ENCODE data around the gene VEGFB. TPM values are rescaled to one million over a fixed set of nuclear protein-coding genes. Genes with fewer than 3 reads are reported as not detected.

VEGFB gene
- total RNA-seq, 2 experiments from 2014 or later: 80.0 to 80.3 TPM

DNA sequence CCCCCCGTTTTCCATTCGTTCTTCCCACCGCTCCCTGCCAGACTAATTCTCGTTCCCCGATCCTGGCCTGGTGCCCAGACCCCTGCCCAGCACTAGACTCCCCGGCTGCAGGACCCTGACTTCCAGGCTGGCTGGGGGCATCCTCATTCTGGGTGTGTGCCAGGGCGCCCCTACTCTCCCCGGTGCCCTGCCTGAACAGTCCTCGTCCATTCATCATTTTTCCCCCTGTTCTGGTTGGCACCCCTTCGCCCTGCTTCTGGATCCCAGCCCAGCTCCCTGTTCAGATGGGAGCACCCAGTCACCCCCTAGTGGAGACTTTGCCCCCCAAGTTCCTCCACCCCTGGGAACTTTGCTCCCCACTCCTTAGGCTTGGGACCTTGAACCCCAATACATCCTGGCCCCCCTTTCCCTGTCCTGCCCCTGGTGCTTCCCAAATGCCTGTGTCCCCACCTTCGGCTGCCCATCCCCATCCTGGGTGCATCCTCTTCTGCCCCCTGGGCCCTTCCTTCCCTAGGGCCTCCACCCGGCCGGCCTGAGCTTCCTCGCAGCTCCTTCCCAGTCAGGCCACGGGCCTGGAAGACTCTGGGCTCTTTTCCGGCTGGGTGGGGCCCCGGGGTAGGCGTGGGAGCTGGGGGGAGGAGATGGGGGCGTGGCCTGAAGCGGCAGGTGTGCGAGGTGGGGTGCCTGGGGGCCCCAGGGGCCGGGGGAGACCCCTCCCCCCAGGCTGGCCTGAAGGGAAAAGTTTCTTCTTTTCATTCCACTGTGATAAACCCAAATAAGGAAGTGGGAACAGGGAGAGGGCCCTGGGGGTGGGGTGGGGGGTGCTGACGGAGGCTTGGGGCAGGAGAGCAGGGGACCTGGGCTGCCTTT is 17.9 kb downstream of the VEGFB start:
- no peaks in the 10 kb centered on the region for H3K9me3 Mint-ChIP-seq (ENCODE audit: low read depth)
- DNase-seq (peak; percentile 52), ATAC-seq (no peak)
- intact Hi-C loops (cut with DNase I, micrococcal nuclease): no loop called here
- H3K36me3 Mint-ChIP-seq (ENCODE audit: low read depth): no peaks in the 10 kb centered on the region
- no peak overlapping the region for H3K27ac Mint-ChIP-seq
- no peaks in the 10 kb centered on the region for H3K27me3 Mint-ChIP-seq
- H3K4me1 Mint-ChIP-seq: peaks cover 13% of the 10 kb centered on the region
- ChIA-PET CTCF (interaction anchor here (0.5 to 3.2 kb wide), 15 partner anchors 10 to 1774 kb away, joined by 3 to 16 read pairs (median 3); partner anchors contain the start of genes CATSPER1, ESRRA and FKBP2), POLR2A (interaction anchor here (0.6 kb wide), 1 partner anchor 65 kb away, joined by 3 read pairs; the partner anchor contains the start of genes PRDX5 and TRMT112)
- H3K4me3 Mint-ChIP-seq: peak overlapping the region; percentile 84

DNA sequence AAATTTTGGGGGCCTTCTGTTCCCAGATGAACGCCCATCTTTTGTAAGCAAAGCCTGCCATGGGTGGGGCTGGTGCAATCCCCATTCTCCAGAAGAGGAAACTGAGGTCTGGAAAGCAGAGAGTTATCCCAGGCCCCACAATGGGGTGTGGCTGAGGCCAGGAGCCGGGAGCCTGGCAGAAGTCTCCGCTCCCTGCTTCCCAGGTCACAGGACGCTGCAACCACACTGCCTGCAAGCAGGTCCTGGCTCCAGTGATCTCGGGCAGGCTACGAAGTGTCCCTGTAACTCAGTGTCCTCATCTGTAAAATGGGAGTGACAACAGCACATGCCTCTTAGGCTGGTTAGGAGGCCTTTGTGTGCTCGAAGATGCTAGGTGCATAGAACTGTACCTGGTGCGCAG is 18.7 kb downstream of the VEGFB start:
- CTCF ChIA-PET: interaction anchor here (0.7 to 1.4 kb wide), 4 partner anchors 10 to 640 kb away, joined by 3 to 8 read pairs (median 3); partner anchors contain the start of gene FERMT3
- H3K27ac Mint-ChIP-seq: no peak overlapping the region
- ATAC-seq: no peak
- H3K4me1 Mint-ChIP-seq: peaks cover 13% of the 10 kb centered on the region
- no peaks in the 10 kb centered on the region for H3K36me3 Mint-ChIP-seq (ENCODE audit: low read depth)
- DNase-seq: no peak
- intact Hi-C loops (cut with DNase I, micrococcal nuclease): no loop called here
- H3K4me3 Mint-ChIP-seq: peak overlapping the region; percentile 84
- H3K9me3 Mint-ChIP-seq (ENCODE audit: low read depth): no peaks in the 10 kb centered on the region
- POLR2A ChIA-PET: no interaction called here
- no peaks in the 10 kb centered on the region for H3K27me3 Mint-ChIP-seq

DNA sequence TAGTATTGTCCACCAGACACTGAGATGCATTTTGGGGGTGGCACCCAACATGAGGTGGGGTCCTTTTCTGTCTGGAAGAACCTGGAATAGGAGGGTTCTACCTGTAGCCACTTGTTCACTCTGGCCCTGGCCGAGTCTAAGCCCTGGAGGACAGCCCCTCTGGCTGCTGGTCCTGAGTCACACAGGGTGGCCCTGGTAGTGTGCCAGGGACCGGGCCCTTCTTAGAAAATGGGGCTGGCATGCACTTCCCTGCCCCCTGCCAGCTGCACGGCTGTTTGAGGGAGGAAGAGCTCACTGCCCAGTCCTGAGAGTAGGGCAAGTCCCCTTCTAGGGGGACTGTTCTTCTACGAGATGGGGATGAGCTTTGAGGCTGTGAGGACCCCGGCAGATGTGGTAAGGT is 19.1 kb downstream of the VEGFB start:
- intact Hi-C loops (cut with DNase I, micrococcal nuclease): no loop called here
- H3K36me3 Mint-ChIP-seq (ENCODE audit: low read depth): no peaks in the 10 kb centered on the region
- H3K27me3 Mint-ChIP-seq: no peaks in the 10 kb centered on the region
- peaks cover 13% of the 10 kb centered on the region for H3K4me1 Mint-ChIP-seq
- POLR2A ChIA-PET: no interaction called here
- CTCF ChIA-PET: interaction anchor here (1.2 to 1.3 kb wide), 2 partner anchors 14 to 46 kb away, joined by 3 read pairs; partner anchors contain the start of gene FERMT3
- H3K27ac Mint-ChIP-seq: no peak overlapping the region
- H3K9me3 Mint-ChIP-seq (ENCODE audit: low read depth): no peaks in the 10 kb centered on the region
- H3K4me3 Mint-ChIP-seq: peak overlapping the region; percentile 84
- no peak for DNase-seq
- ATAC-seq: no peak

DNA sequence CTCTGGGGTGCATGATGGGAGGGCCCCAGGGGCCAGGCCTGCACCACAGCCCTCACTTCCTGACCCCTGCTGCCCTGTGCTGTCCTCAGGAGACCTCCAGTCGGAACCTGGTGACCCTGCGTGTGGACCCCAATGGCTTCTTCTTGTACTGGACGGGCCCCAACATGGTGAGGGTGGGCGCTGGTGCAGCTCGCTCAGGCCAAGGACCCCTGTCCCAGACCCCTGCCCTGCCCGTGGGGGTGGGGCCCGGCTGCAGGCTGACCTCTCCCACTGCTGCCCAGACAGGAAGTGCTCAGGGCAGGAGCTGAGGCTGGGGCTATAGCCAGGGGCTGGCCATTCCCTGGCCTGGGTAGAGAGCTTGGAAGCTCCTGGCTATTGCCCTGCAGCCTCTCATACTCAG is 19.9 kb downstream of the VEGFB start:
- peaks cover 13% of the 10 kb centered on the region for H3K4me1 Mint-ChIP-seq
- H3K27me3 Mint-ChIP-seq: no peaks in the 10 kb centered on the region
- intact Hi-C loops (cut with DNase I, micrococcal nuclease): no loop called here
- DNase-seq: no peak
- no peak overlapping the region for H3K4me3 Mint-ChIP-seq
- peaks cover 2% of the 10 kb centered on the region for H3K36me3 Mint-ChIP-seq (ENCODE audit: low read depth)
- POLR2A ChIA-PET: interaction anchor here (1.0 kb wide), 1 partner anchor 65 kb away, joined by 5 read pairs; no protein-coding TSS in a partner anchor
- H3K9me3 Mint-ChIP-seq (ENCODE audit: low read depth): no peaks in the 10 kb centered on the region
- ATAC-seq: no peak
- H3K27ac Mint-ChIP-seq: no peak overlapping the region
- CTCF ChIA-PET: interaction anchor here (1.2 to 1.3 kb wide), 2 partner anchors 14 to 47 kb away, joined by 3 read pairs; partner anchors contain the start of gene FERMT3

DNA sequence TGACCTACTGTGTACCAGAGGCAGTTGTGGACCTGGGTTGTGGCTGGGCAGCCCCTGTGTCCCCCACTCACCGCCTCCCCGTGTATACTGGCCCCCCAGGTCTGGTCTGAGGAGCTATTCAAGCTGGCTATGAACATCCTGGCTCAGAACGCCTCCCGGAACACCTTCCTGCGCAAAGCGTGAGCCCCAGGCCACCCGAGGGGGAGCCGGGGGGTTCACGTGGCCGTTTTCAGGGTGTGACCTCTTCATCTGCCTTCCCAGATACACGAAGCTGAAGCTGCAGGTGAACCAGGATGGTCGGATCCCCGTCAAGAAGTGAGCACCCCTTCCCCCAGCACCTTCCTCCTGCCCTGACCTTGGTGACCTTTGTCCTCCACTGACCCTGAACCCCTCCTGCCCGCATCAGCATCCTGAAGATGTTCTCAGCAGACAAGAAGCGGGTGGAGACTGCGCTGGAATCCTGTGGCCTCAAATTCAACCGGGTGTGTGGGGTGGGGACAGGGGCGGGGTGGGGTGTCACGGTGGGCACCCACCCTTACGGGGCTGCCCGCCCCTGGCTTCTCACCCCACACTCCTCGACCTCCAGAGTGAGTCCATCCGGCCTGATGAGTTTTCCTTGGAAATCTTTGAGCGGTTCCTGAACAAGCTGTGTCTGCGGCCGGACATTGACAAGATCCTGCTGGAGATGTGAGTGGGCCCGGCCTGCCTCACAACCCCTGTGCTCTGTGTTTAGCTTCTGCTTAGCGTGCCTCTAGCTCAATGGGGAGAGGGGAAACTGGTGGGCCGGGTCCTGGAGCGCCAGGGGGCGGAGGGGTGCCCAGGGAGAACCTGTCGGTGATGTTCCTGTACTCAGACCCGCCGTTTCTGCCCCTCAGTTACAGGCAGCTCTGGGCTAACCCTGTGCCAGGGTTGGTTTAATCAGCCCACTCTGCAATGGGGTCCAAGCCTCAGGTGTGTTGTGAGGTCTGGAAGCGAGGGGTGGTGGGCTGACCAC is 21.0 kb downstream of the VEGFB start:
- intact Hi-C loops (cut with DNase I, micrococcal nuclease): no loop called here
- ChIA-PET POLR2A (interaction anchor here (1.0 kb wide), 1 partner anchor 66 kb away, joined by 5 read pairs; no protein-coding TSS in a partner anchor), CTCF (interaction anchor here (0.6 to 1.2 kb wide), 3 partner anchors 12 to 488 kb away, joined by 3 read pairs; no protein-coding TSS in a partner anchor)
- no peaks in the 10 kb centered on the region for H3K27me3 Mint-ChIP-seq
- DNase-seq: no peak
- ATAC-seq: no peak
- H3K9me3 Mint-ChIP-seq (ENCODE audit: low read depth): no peaks in the 10 kb centered on the region
- H3K27ac Mint-ChIP-seq: no peak overlapping the region
- peaks cover 20% of the 10 kb centered on the region for H3K4me1 Mint-ChIP-seq
- H3K4me3 Mint-ChIP-seq: no peak overlapping the region
- peaks cover 6% of the 10 kb centered on the region for H3K36me3 Mint-ChIP-seq (ENCODE audit: low read depth)

DNA sequence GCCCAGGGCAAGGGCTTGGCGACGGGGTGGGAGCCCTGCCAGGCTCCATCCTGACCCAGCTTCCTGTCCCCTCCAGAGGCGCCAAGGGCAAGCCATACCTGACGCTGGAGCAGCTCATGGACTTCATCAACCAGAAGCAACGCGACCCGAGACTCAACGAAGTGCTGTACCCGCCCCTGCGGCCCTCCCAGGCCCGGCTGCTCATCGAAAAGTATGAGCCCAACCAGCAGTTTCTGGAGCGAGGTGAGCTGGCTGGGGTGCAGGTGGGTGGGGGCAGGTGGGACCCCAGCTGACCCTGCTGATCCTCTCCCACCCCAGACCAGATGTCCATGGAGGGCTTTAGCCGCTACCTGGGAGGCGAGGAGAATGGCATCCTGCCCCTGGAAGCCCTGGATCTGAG is 21.9 kb downstream of the VEGFB start:
- H3K9me3 Mint-ChIP-seq (ENCODE audit: low read depth): no peaks in the 10 kb centered on the region
- H3K27me3 Mint-ChIP-seq: no peaks in the 10 kb centered on the region
- H3K27ac Mint-ChIP-seq: no peak overlapping the region
- POLR2A ChIA-PET: no interaction called here
- intact Hi-C loops (cut with DNase I, micrococcal nuclease): no loop called here
- no peak overlapping the region for H3K4me3 Mint-ChIP-seq
- ATAC-seq: no peak
- CTCF ChIA-PET: interaction anchor here (1.1 to 1.6 kb wide), 3 partner anchors 11 to 48 kb away, joined by 3 read pairs; no protein-coding TSS in a partner anchor
- peaks cover 17% of the 10 kb centered on the region for H3K4me1 Mint-ChIP-seq
- peaks cover 6% of the 10 kb centered on the region for H3K36me3 Mint-ChIP-seq (ENCODE audit: low read depth)
- no peak for DNase-seq

DNA sequence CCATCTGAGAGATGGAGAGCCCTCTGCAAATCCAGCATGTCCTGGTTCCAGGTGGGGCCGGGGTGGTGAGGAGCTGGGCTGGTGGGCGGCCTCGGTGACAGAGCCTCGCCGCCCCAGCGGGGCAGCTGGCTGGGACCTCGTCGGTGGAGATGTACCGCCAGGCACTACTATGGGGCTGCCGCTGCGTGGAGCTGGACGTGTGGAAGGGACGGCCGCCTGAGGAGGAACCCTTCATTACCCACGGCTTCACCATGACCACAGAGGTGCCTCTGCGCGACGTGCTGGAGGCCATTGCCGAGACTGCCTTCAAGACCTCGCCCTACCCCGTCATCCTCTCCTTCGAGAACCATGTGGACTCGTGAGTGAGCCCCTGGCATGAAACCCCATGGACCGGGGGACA is 24.0 kb downstream of the VEGFB start:
- POLR2A ChIA-PET: no interaction called here

DNA sequence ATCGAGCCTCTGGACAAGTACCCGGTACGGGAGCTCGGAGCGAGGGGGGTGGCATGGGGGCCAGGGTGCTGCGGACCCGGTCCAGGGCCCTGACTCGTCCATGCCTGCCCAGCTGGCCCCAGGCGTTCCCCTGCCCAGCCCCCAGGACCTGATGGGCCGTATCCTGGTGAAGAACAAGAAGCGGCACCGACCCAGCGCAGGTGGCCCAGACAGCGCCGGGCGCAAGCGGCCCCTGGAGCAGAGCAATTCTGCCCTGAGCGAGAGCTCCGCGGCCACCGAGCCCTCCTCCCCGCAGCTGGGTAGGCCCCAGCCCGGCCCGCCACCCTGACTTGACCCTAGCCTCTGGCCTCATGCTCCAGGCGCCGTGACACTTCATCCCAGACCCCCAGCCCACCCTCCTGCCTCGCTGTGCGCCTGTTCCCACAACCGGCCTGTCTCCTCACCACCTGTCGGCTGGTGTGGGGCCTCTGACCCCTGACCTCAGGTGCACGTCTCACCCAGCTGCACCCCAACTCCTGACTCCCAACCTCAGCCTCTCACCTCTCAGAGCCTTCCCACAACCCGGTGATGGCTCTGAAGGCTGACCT is 24.7 kb downstream of the VEGFB start:
- H3K27ac Mint-ChIP-seq: peak overlapping the region; percentile 40
- no peaks in the 10 kb centered on the region for H3K9me3 Mint-ChIP-seq (ENCODE audit: low read depth)
- no peaks in the 10 kb centered on the region for H3K27me3 Mint-ChIP-seq
- POLR2A ChIA-PET: no interaction called here
- H3K4me3 Mint-ChIP-seq: no peak overlapping the region
- CTCF ChIA-PET: no interaction called here
- ATAC-seq (no peak), DNase-seq (no peak)
- H3K36me3 Mint-ChIP-seq (ENCODE audit: low read depth): peaks cover 7% of the 10 kb centered on the region
- intact Hi-C loops (cut with DNase I, micrococcal nuclease): no loop called here
- H3K4me1 Mint-ChIP-seq: peaks cover 11% of the 10 kb centered on the region

More for the DNA sequence above, 24.0 kb downstream of the VEGFB start:
- intact Hi-C loops (cut with DNase I, micrococcal nuclease): no loop called here
- Mint-ChIP-seq H3K27ac (no peak overlapping the region), H3K4me1 (peaks cover 11% of the 10 kb centered on the region), H3K36me3 (ENCODE audit: low read depth) (peaks cover 7% of the 10 kb centered on the region), H3K9me3 (ENCODE audit: low read depth) (no peaks in the 10 kb centered on the region), H3K27me3 (no peaks in the 10 kb centered on the region), H3K4me3 (no peak overlapping the region)
- DNase-seq: no peak
- ATAC-seq: no peak
- CTCF ChIA-PET: interaction anchor here (0.6 to 0.7 kb wide), 2 partner anchors 17 to 83 kb away, joined by 3 to 4 read pairs; partner anchors contain the start of gene FKBP2

DNA sequence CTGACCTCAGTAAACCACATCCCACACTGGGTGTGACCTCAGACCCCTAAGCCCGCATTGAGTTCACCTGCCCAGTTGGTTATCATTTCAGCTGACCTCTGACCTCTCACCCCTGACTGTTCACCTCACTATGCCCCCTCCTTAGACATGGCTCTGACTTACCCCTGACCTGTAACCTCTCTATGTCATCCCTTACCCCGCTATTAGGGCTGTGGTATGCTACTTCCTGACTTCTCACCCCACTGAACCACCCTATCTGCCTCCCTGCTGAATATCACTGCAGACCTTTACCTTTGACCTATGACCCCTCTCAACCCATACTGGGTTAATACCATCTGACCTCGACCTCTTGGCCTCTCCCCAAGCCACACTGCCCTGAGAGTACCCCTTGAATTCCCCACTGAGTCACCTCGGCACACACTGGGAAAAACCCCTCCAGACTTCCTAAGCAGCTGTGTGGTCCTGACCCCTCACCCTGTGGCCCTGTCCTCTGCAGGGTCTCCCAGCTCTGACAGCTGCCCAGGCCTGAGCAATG is 25.2 kb downstream of the VEGFB start:
- CTCF ChIA-PET: no interaction called here
- Mint-ChIP-seq H3K9me3 (ENCODE audit: low read depth) (no peaks in the 10 kb centered on the region), H3K36me3 (ENCODE audit: low read depth) (peaks cover 7% of the 10 kb centered on the region), H3K27me3 (no peaks in the 10 kb centered on the region), H3K4me1 (peaks cover 11% of the 10 kb centered on the region), H3K27ac (peak overlapping the region; percentile 40), H3K4me3 (no peak overlapping the region)
- POLR2A ChIA-PET: no interaction called here
- intact Hi-C loops (cut with DNase I, micrococcal nuclease): no loop called here
- ATAC-seq (peak; percentile 50), DNase-seq (no peak)

DNA sequence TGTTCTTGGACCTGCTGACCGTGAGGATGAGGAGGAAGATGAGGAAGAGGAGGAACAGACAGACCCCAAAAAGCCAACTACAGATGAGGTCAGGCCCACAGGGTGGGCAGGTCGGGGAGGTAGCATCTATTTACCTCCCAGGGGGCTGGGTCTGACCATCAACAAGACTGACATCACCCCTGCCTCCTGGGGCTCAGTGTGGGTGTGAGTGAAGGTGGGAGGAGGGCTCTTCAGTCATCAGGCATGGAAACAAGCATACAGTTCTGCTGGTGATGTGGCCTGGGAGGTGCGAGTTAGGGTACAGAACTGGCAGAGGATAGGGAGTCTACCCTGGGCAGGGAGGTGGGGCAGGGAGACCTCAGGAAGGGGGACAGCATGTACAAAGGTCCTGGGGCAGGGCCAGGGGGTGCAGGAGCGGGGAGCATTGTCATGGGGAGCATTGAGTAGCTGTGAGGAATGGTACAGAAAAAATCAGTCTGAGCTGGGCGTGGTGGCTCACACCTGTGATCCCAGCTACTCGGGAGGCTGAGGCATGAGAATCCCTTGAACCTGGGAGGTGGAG is 25.8 kb downstream of the VEGFB start:
- DNase-seq (no peak), ATAC-seq (peak; percentile 43)
- H3K9me3 Mint-ChIP-seq (ENCODE audit: low read depth): no peaks in the 10 kb centered on the region
- no peak overlapping the region for H3K4me3 Mint-ChIP-seq
- peaks cover 11% of the 10 kb centered on the region for H3K4me1 Mint-ChIP-seq
- CTCF ChIA-PET: interaction anchor here (1.6 kb wide), 1 partner anchor 10 kb away, joined by 3 read pairs; no protein-coding TSS in a partner anchor
- intact Hi-C loops (cut with DNase I, micrococcal nuclease): no loop called here
- POLR2A ChIA-PET: no interaction called here
- H3K27ac Mint-ChIP-seq: no peak overlapping the region
- peaks cover 7% of the 10 kb centered on the region for H3K36me3 Mint-ChIP-seq (ENCODE audit: low read depth)
- H3K27me3 Mint-ChIP-seq: no peaks in the 10 kb centered on the region
